ENCODE results near the gene KIF1C. TPM values are rescaled to one million over a fixed set of nuclear protein-coding genes. Genes with fewer than 3 reads are reported as not detected.

The KIF1C gene
- total RNA-seq, 2 donors from 2014 or later, result 59.5 to 88.9 TPM

- no peaks in the 10 kb centered on the region for H3K9me3 ChIP-seq
- peak; percentile 62 to 73 (median 70) for TF ChIP-seq CTCF (IDR thresholded peaks at IDR 0.05)
- peak; percentile 31 for TF ChIP-seq POLR2AphosphoS5 (IDR thresholded peaks at IDR 0.05)
- no peak for TF ChIP-seq POLR2A (IDR thresholded peaks at IDR 0.05)
- WGBS, result 29% methylated on average over 6 of the region's 6 CpGs
- H3K4me1 ChIP-seq (replicated peaks), result peaks cover under 1% of the 10 kb centered on the region
- H3K27ac ChIP-seq, result no peak overlapping the region
- intact Hi-C loops (cut with DNase I), result loop anchor here (1.0 kb wide), 1 partner anchor 83 kb away; no protein-coding TSS in a partner anchor
- peak; percentile 42 for DNase-seq (ENCODE audit: low spot score)
- H3K36me3 ChIP-seq, result peaks cover 0 to 8% of the 10 kb centered on the region in 2 donors
- no peak overlapping the region for H3K4me3 ChIP-seq
- no peaks in the 10 kb centered on the region for H3K27me3 ChIP-seq (replicated peaks; ENCODE audit: insufficient read depth)
Measured at GRCh38 chr17:4980644-4981216, 17.0 kb upstream of the KIF1C start.

GRCh38 chr17:4982305-4982704, 15.4 kb upstream of the KIF1C start:
- H3K4me3 ChIP-seq, result no peak overlapping the region
- peaks cover 11% of the 10 kb centered on the region for H3K4me1 ChIP-seq (replicated peaks)
- DNase-seq (ENCODE audit: low spot score), result no peak
- TF ChIP-seq POLR2A (IDR thresholded peaks at IDR 0.05) (no peak), POLR2AphosphoS5 (IDR thresholded peaks at IDR 0.05) (no peak), CTCF (IDR thresholded peaks at IDR 0.05) (no peak)
- no peaks in the 10 kb centered on the region for H3K9me3 ChIP-seq
- intact Hi-C loops (cut with DNase I), result no loop called here
- no peak overlapping the region for H3K27ac ChIP-seq
- peaks cover 0 to 4% of the 10 kb centered on the region in 2 donors for H3K36me3 ChIP-seq
- H3K27me3 ChIP-seq (replicated peaks; ENCODE audit: insufficient read depth), result no peaks in the 10 kb centered on the region
- WGBS, result 58% methylated on average over 5 of the region's 5 CpGs

DNA sequence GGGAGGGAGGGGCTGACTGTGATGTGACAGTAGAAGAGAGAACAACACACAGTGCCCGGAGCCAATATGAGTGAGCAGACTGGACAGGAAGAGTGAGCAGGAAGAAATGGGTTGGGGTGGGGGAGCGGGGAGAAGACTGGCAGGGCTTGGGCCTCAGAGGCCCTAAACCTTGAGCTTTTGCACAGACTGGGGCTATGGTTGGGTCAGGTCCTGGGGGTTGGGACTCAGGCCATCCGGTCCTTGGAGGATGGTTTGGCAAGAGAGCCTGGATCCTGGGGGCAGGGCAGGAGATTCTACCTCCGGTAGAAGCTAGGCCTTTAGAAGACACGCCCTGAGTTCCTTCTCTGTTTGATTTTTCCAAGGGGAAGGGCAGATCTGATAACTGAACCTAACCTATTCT, 11.3 kb upstream of the KIF1C start:
- WGBS, result 29% methylated on average over 5 of the region's 5 CpGs
- no peaks in the 10 kb centered on the region for H3K9me3 ChIP-seq
- H3K27me3 ChIP-seq (replicated peaks; ENCODE audit: insufficient read depth), result no peaks in the 10 kb centered on the region
- no peaks in the 10 kb centered on the region for H3K36me3 ChIP-seq
- peaks cover 18% of the 10 kb centered on the region for H3K4me1 ChIP-seq (replicated peaks)
- no peak for DNase-seq (ENCODE audit: low spot score)
- peak overlapping the region; percentile 56 to 95 for H3K4me3 ChIP-seq
- peak overlapping the region; percentile 88 to 96 for H3K27ac ChIP-seq
- intact Hi-C loops (cut with DNase I), result loop anchor here (5.0 kb wide), 2 partner anchors 39 to 79 kb away; partner anchors contain the start of gene PFN1
- TF ChIP-seq CTCF (IDR thresholded peaks at IDR 0.05) (no peak), POLR2A (IDR thresholded peaks at IDR 0.05) (no peak), POLR2AphosphoS5 (IDR thresholded peaks at IDR 0.05) (no peak)

GRCh38 chr17:4986951-4987766, 10.6 kb upstream of the KIF1C start, which contains the start of gene CAMTA2:
TSS of gene CAMTA2 (minus strand) at chr17:4987675. CDS start at chr17:4986222, 1,453 bp downstream.
- peak; percentile 84 for DNase-seq (ENCODE audit: low spot score)
- Histone ChIP-seq H3K4me3 (peak within 1 kb of the TSS; percentile 56 to 95), H3K4me1 (replicated peaks) (peaks cover 18% of the 10 kb centered on the region), H3K27me3 (replicated peaks; ENCODE audit: insufficient read depth) (no peaks in the 10 kb centered on the region), H3K36me3 (no peaks in the 10 kb centered on the region), H3K9me3 (no peaks in the 10 kb centered on the region), H3K27ac (peak within 1 kb of the TSS; percentile 88 to 96)
- TF ChIP-seq POLR2AphosphoS5 (IDR thresholded peaks at IDR 0.05), result peak; percentile 83
- peak; percentile 70 for TF ChIP-seq POLR2A (IDR thresholded peaks at IDR 0.05)
- peak; percentile 64 to 92 (median 76) for TF ChIP-seq CTCF (IDR thresholded peaks at IDR 0.05)
- intact Hi-C loops (cut with DNase I), result loop anchor here (5.0 kb wide), 2 partner anchors 40 to 80 kb away; partner anchors contain the start of gene PFN1
- under 1% methylated on average over 72 of the region's 78 CpGs for WGBS

Measured in prostate gland (tissue), 2 donors.